Activated CD4-positive, alpha-beta memory T cell treated with anti-CD3 and anti-CD28 coated beads, Interleukin-2, amount 10 ng/mL, durations not matched to agents 7 days and 5 days (primary cell): ENCODE results near the gene IL16. TPM values are rescaled to one million over a fixed set of nuclear protein-coding genes. Genes with fewer than 3 reads are reported as not detected.

ENCODE experiments used
- total RNA-seq, 2 experiments: library from RNA; stranded (reverse); gene quantifications; one replicate each; pipeline ENCODE4 v1.2.3, GENCODE V29; 2021

IL16 gene
- total RNA-seq, 2 experiments from 2014 or later = 196 to 200 TPM

Other genes with a start within 250 kb of the IL16 start
- 10 to 100 TPM; 34.5 to 36.1 TPM for gene MESD, start 207.1 kb upstream of the IL16 start, total RNA-seq
- 10 to 100 TPM; 47.1 to 48.8 TPM for gene TLNRD1, start 196.0 kb upstream of the IL16 start, total RNA-seq
- gene CFAP161, start 62.6 kb upstream of the IL16 start, total RNA-seq = not detected
- 1 to 10 TPM; 4.2 TPM for gene STARD5, start 127.3 kb downstream of the IL16 start, total RNA-seq
- not detected for gene TMC3, start 177.3 kb downstream of the IL16 start, total RNA-seq